IMR-90 (cell line): ENCODE results near the gene GABBR1. TPM values are rescaled to one million over a fixed set of nuclear protein-coding genes. Genes with fewer than 3 reads are reported as not detected.

Source experiments
- ATAC-seq: fragments of 200-7000 bp; cut with Tn5 transposase; 2 replicates; pipeline ENCODE4 v1.9.1; 2020; ENCODE audit warnings: low read depth, mild to moderate bottlenecking, moderate library complexity
- BruUV-seq: library from RNA; stranded (reverse); fragments of 400-500 nt; replicated peaks from 2 replicates; lab custom pipeline; 2021; lab: Mats Ljungman, UMichigan
- CTCF ChIA-PET: fragments of 300-600 bp; formaldehyde crosslinking; extraction: SDS; loops from one replicate; lab custom pipeline; 2021; ENCODE audit warnings: antibody characterized with exemption; lab: Yijun Ruan, JAX
- POLR2A ChIA-PET: fragments of 300-600 bp; sonication (Branson Sonifier 250); formaldehyde crosslinking; loops from one replicate; lab custom pipeline; 2022; ENCODE audit warnings: antibody characterized with exemption; ENCODE audit not compliant: unreplicated experiment; lab: Charles Lee
- DNase-seq: peaks from one replicate; pipeline ENCODE4 v3.0.0; 2013
- H2AFZ ChIP-seq: replicated peaks from 2 replicates; pipeline ENCODE3; 2013; ENCODE audit warnings: low read length, mild to moderate bottlenecking; ENCODE audit not compliant: poor library complexity
- H2AK5ac ChIP-seq: 2 replicates; pipeline ENCODE4 v1.6.1; 2013; ENCODE audit warnings: low read depth, low read length, inconsistent platforms
- H2AK9ac ChIP-seq: replicated peaks from 2 replicates; pipeline ENCODE3; 2013; ENCODE audit warnings: mild to moderate bottlenecking, low read depth, low read length, moderate library complexity; ENCODE audit not compliant: poor library complexity
- H2BK120ac ChIP-seq: 2 replicates; pipeline ENCODE4 v1.6.1; 2013; ENCODE audit warnings: low read depth, low read length, inconsistent platforms
- H2BK15ac ChIP-seq: 3 replicates; pipeline ENCODE4 v1.6.1; 2013; ENCODE audit warnings: low read depth, low read length, inconsistent platforms
- H2BK20ac ChIP-seq: 2 replicates; pipeline ENCODE4 v1.6.1; 2013; ENCODE audit warnings: low read depth, mild to moderate bottlenecking, inconsistent platforms, low read length, moderate library complexity
- H2BK5ac ChIP-seq: 2 replicates; pipeline ENCODE4 v1.6.1; 2013; ENCODE audit warnings: mild to moderate bottlenecking, low read depth, low read length, inconsistent platforms; ENCODE audit not compliant: poor library complexity, severe bottlenecking
- H3K14ac ChIP-seq: replicated peaks from 2 replicates; pipeline ENCODE4 v1.6.1; 2013; ENCODE audit warnings: low read depth, low read length, inconsistent platforms
- H3K18ac ChIP-seq: 2 replicates; pipeline ENCODE4 v1.6.1; 2013; ENCODE audit warnings: low read depth, low read length, control low read depth
- H3K23ac ChIP-seq: 2 replicates; pipeline ENCODE4 v1.6.1; 2013; ENCODE audit warnings: low read depth, low read length, inconsistent platforms
- H3K27ac ChIP-seq: 2 replicates; pipeline ENCODE4 v1.5.1; 2013; ENCODE audit warnings: mild to moderate bottlenecking, control low read depth, low read length; ENCODE audit not compliant: insufficient read depth
- H3K27me3 ChIP-seq: 2 replicates; pipeline ENCODE4 v1.6.1; 2013; ENCODE audit warnings: low read length; ENCODE audit not compliant: control insufficient read depth, insufficient read depth
- H3K36me3 ChIP-seq: 2 replicates; pipeline ENCODE4 v1.6.1; 2013; ENCODE audit warnings: low read length, mixed read lengths; ENCODE audit not compliant: control insufficient read depth, insufficient read depth
- H3K4ac ChIP-seq: 2 replicates; pipeline ENCODE4 v1.6.1; 2013; ENCODE audit warnings: low read depth, low read length, inconsistent platforms
- H3K4me1 ChIP-seq: 2 replicates; pipeline ENCODE4 v1.6.1; 2013; ENCODE audit warnings: low read length, mixed read lengths; ENCODE audit not compliant: control insufficient read depth, insufficient read depth
- H3K4me2 ChIP-seq: 2 replicates; pipeline ENCODE4 v1.6.1; 2013; ENCODE audit warnings: low read depth, mild to moderate bottlenecking, control low read depth, low read length, moderate library complexity
- H3K4me3 ChIP-seq: 2 replicates; pipeline ENCODE4 v1.5.1; 2013; ENCODE audit warnings: low read depth, mild to moderate bottlenecking, control low read depth, low read length, moderate library complexity; ENCODE audit not compliant: insufficient read depth
- H3K56ac ChIP-seq: 2 replicates; pipeline ENCODE4 v1.6.1; 2013; ENCODE audit warnings: low read length, inconsistent platforms; ENCODE audit not compliant: insufficient read depth; ENCODE audit errors: extremely low read depth
- H3K79me1 ChIP-seq, 2 experiments: 2 replicates each; pipeline ENCODE4 v1.6.1; 2013; ENCODE audit warnings: low read length in 2 of 2, inconsistent platforms in 1 of 2, low read depth in 1 of 2
- H3K9ac ChIP-seq: 2 replicates; pipeline ENCODE4 v1.6.1; 2013; ENCODE audit warnings: low read depth, low read length, control low read depth
- H3K9me1 ChIP-seq: 2 replicates; pipeline ENCODE4 v1.6.1; 2013; ENCODE audit warnings: low read length, inconsistent platforms; ENCODE audit not compliant: insufficient read depth
- H3K9me3 ChIP-seq: 2 replicates; pipeline ENCODE4 v1.6.1; 2013; ENCODE audit warnings: low read length; ENCODE audit not compliant: control insufficient read depth, insufficient read depth
- H4K20me1 ChIP-seq: 2 replicates; pipeline ENCODE4 v1.6.1; 2013; ENCODE audit warnings: low read length, inconsistent platforms; ENCODE audit not compliant: insufficient read depth
- H4K5ac ChIP-seq: 2 replicates; pipeline ENCODE4 v1.6.1; 2013; ENCODE audit warnings: mild to moderate bottlenecking, low read depth, low read length, control low read depth
- H4K8ac ChIP-seq, 2 experiments: 2 replicates each; pipeline ENCODE4 v1.6.1; 2013; ENCODE audit warnings: low read depth in 2 of 2, low read length in 2 of 2, control low read depth in 1 of 2, inconsistent platforms in 1 of 2
- H4K91ac ChIP-seq: 2 replicates; pipeline ENCODE4 v1.6.1; 2013; ENCODE audit warnings: low read depth, low read length, inconsistent platforms; ENCODE audit not compliant: insufficient read depth
- BHLHE40 ChIP-seq: fragments of 150-350 bp; IDR thresholded peaks from 2 replicates; pipeline ENCODE4 v1.6.1; 2016; ENCODE audit warnings: mild to moderate bottlenecking, low read depth, low read length
- MAZ ChIP-seq: IDR thresholded peaks from 2 replicates; pipeline ENCODE4 v1.6.1; 2012; ENCODE audit warnings: low read depth, mild to moderate bottlenecking, low read length, improper control_type of control experiment, moderate library complexity, borderline replicate concordance
- NFE2L2 ChIP-seq: fragments of 150-350 bp; IDR thresholded peaks from 2 replicates; pipeline ENCODE4 v1.6.1; 2016; ENCODE audit warnings: low read depth, mild to moderate bottlenecking, low read length
- RAD21 ChIP-seq: IDR thresholded peaks from 2 replicates; pipeline ENCODE4 v1.6.1; 2012; ENCODE audit warnings: low read length, improper control_type of control experiment
- RCOR1 ChIP-seq: IDR thresholded peaks from 2 replicates; pipeline ENCODE4 v1.6.1; 2012; ENCODE audit warnings: mild to moderate bottlenecking, low read length, improper control_type of control experiment; ENCODE audit not compliant: insufficient replicate concordance
- WGBS, 2 experiments: methylation state at CpG; one replicate each; pipeline versions ENCODE4 v1.1.5 to v1.1.7; 2013; ENCODE audit warnings: missing lambda C conversion rate in 2 of 2; ENCODE audit not compliant: insufficient read length in 1 of 2; ENCODE audit errors: extremely low coverage in 2 of 2; 5-methylcytosine and 5-hydroxymethylcytosine counted together
- dilution Hi-C: fragments of 300-500 bp; cut with HindIII; formaldehyde crosslinking; loops from one replicate; pipeline ENCODE4 v1.14.3; 2018; ENCODE audit warnings: low sequenced_read_pairs; ENCODE audit not compliant: unreplicated experiment
- in situ Hi-C: fragments of 300-500 bp; cut with MboI; formaldehyde crosslinking; loops from 3 replicates; pipeline ENCODE4 v1.14.3; 2019; ENCODE audit warnings: low sequenced_read_pairs, inconsistent platforms, mixed read lengths
- intact Hi-C: fragments of 100-400 bp; cut with micrococcal nuclease; formaldehyde crosslinking; loops from 2 replicates; pipeline ENCODE4 v1.10.0; 2022
- polyA plus RNA-seq, 3 experiments: library from polyadenylated mRNA; depleted of rRNA; stranded (reverse); fragments of >200 nt; gene quantifications; 2 replicates each; pipeline ENCODE4 v1.2.3, GENCODE V29; 2012; ENCODE audit warnings: low replicate concordance in 1 of 3
- total RNA-seq: library from RNA; depleted of rRNA; stranded (reverse); fragments of >200 nt; gene quantifications from 2 replicates; pipeline ENCODE4 v1.2.3, GENCODE V29; 2012
- TF ChIP-seq, protein P1 (sequence below): fragments of 150-350 bp; IDR thresholded peaks from 2 replicates; pipeline ENCODE4 v1.6.1; 2016; ENCODE audit warnings: low read depth, mild to moderate bottlenecking, low read length, moderate library complexity, borderline replicate concordance
- TF ChIP-seq, protein P2 (sequence below): fragments of 150-350 bp; IDR thresholded peaks from 2 replicates; pipeline ENCODE4 v1.6.1; 2017; ENCODE audit warnings: mild to moderate bottlenecking, antibody characterized with exemption, low read length, low read depth

Gene GABBR1
- total and polyA plus RNA-seq, 2 of the 4 experiments (the other 2 are of a cell fraction): 5.9 to 31.5 TPM

DNA sequence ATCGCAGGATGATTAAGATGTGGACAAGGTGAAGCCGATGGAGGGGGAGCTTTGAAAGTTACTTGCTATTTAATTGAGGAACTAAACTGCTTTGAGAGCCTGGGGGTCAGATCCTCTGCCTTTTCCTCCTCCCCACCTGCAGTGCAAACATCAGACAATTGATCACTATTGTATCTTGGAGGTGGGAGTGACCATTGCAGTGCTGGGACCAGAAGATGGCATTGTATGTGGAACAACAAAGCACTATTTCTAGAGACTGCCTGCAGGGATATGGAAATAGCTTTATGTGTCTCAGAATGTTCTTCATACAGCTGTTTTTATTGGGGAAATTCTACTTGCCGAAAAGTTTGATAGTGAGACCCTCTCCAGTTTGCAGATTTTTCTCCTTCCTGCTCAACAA is 28.1 kb upstream of the GABBR1 start:
- dilution Hi-C loops (no loop called here), intact Hi-C loops (no loop called here), in situ Hi-C loops (no loop called here)
- Histone ChIP-seq H3K4ac (no peak overlapping the region), H3K4me1 (no peaks in the 10 kb centered on the region), H2BK120ac (no peak overlapping the region), H3K9me1 (no peaks in the 10 kb centered on the region), H3K27ac (no peak overlapping the region), H2AK9ac (no peak overlapping the region), H4K20me1 (no peaks in the 10 kb centered on the region), H2BK15ac (no peak overlapping the region), H2BK20ac (no peak overlapping the region), H4K91ac (no peak overlapping the region), H3K27me3 (peaks cover 12% of the 10 kb centered on the region), H3K4me2 (no peak overlapping the region), H3K23ac (no peak overlapping the region), H3K9ac (no peak overlapping the region), H2AFZ (no peak overlapping the region), H3K79me1 (no peaks in the 10 kb centered on the region), H3K4me3 (no peak overlapping the region), H2BK5ac (no peak overlapping the region), H4K8ac (no peak overlapping the region), H3K56ac (no peak overlapping the region), H3K36me3 (no peaks in the 10 kb centered on the region), H3K9me3 (no peaks in the 10 kb centered on the region), H2AK5ac (no peak overlapping the region), H4K5ac (no peak overlapping the region), H3K14ac (no peak overlapping the region), H3K18ac (no peak overlapping the region)
- no CpG with 5 or more reads among the region's 3 CpGs for WGBS, 2 experiments
- DNase-seq (no peak), ATAC-seq (no peak)
- BruUV-seq: no TSS peak
- POLR2A ChIA-PET: no interaction called here
- TF ChIP-seq NFE2L2 (no peak), BHLHE40 (no peak), RCOR1 (no peak), MAZ (no peak), RAD21 (no peak)
- TF ChIP-seq, protein P1, sequence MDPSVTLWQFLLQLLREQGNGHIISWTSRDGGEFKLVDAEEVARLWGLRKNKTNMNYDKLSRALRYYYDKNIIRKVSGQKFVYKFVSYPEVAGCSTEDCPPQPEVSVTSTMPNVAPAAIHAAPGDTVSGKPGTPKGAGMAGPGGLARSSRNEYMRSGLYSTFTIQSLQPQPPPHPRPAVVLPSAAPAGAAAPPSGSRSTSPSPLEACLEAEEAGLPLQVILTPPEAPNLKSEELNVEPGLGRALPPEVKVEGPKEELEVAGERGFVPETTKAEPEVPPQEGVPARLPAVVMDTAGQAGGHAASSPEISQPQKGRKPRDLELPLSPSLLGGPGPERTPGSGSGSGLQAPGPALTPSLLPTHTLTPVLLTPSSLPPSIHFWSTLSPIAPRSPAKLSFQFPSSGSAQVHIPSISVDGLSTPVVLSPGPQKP: no peak
- TF ChIP-seq, protein P2, sequence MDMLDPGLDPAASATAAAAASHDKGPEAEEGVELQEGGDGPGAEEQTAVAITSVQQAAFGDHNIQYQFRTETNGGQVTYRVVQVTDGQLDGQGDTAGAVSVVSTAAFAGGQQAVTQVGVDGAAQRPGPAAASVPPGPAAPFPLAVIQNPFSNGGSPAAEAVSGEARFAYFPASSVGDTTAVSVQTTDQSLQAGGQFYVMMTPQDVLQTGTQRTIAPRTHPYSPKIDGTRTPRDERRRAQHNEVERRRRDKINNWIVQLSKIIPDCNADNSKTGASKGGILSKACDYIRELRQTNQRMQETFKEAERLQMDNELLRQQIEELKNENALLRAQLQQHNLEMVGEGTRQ: no peak
- CTCF ChIA-PET: interaction anchor here (1.3 to 1.5 kb wide), 2 partner anchors 8 to 11 kb away, joined by 3 to 6 read pairs; no protein-coding TSS in a partner anchor
